Measurements from ENCODE around the gene MAPKAP1. TPM values are rescaled to one million over a fixed set of nuclear protein-coding genes. Genes with fewer than 3 reads are reported as not detected.

MAPKAP1 gene
- total RNA-seq, 4 donors from 2014 or later = 54.1 to 195 (median 61.9) TPM

GRCh38 chr9:125651576-125652232, 55.3 kb downstream of the MAPKAP1 start:
- no peak for TF ChIP-seq POLR2A (IDR thresholded peaks at IDR 0.05)
- no peak for TF ChIP-seq CTCF (IDR thresholded peaks at IDR 0.05)
- Histone ChIP-seq H3K36me3 (no peaks in the 10 kb centered on the region), H3K27me3 (no peaks in the 10 kb centered on the region), H3K9me3 (no peaks in the 10 kb centered on the region), H3K4me3 (no peak overlapping the region), H3K4me1 (peaks cover 0 to 3% of the 10 kb centered on the region in 2 donors), H3K27ac (no peak overlapping the region)
- intact Hi-C loops (cut with DNase I; ENCODE audit: low total_unique reads) = no loop called here
- DNase-seq = no peak

GRCh38 chr9:125650271-125650737, 56.7 kb downstream of the MAPKAP1 start:
- TF ChIP-seq CTCF (IDR thresholded peaks at IDR 0.05) (no peak), POLR2A (IDR thresholded peaks at IDR 0.05) (no peak)
- no peaks in the 10 kb centered on the region for H3K36me3 ChIP-seq
- H3K27me3 ChIP-seq = no peaks in the 10 kb centered on the region
- no peak overlapping the region for H3K27ac ChIP-seq
- no peak overlapping the region for H3K4me3 ChIP-seq
- DNase-seq = no peak
- intact Hi-C loops (cut with DNase I; ENCODE audit: low total_unique reads) = no loop called here
- peaks cover 0 to 3% of the 10 kb centered on the region in 2 donors for H3K4me1 ChIP-seq
- H3K9me3 ChIP-seq = no peaks in the 10 kb centered on the region

GRCh38 chr9:125649826-125650225, 57.2 kb downstream of the MAPKAP1 start:
- TF ChIP-seq POLR2A (IDR thresholded peaks at IDR 0.05) (no peak), CTCF (IDR thresholded peaks at IDR 0.05) (no peak)
- Histone ChIP-seq H3K27me3 (no peaks in the 10 kb centered on the region), H3K4me1 (peaks cover 0 to 3% of the 10 kb centered on the region in 2 donors), H3K27ac (no peak overlapping the region), H3K9me3 (no peaks in the 10 kb centered on the region), H3K36me3 (no peaks in the 10 kb centered on the region), H3K4me3 (no peak overlapping the region)
- intact Hi-C loops (cut with DNase I; ENCODE audit: low total_unique reads) = no loop called here
- DNase-seq = no peak

- Histone ChIP-seq H3K36me3 (no peaks in the 10 kb centered on the region), H3K27me3 (no peaks in the 10 kb centered on the region), H3K27ac (no peak overlapping the region), H3K9me3 (no peaks in the 10 kb centered on the region), H3K4me1 (peaks cover 0 to 3% of the 10 kb centered on the region in 2 donors), H3K4me3 (no peak overlapping the region)
- intact Hi-C loops (cut with DNase I; ENCODE audit: low total_unique reads) = no loop called here
- no peak for DNase-seq
- TF ChIP-seq CTCF (IDR thresholded peaks at IDR 0.05) (no peak), POLR2A (IDR thresholded peaks at IDR 0.05) (no peak)
Measured at GRCh38 chr9:125649315-125649714, 57.7 kb downstream of the MAPKAP1 start.

GRCh38 chr9:125648294-125648693, 58.7 kb downstream of the MAPKAP1 start:
- intact Hi-C loops (cut with DNase I; ENCODE audit: low total_unique reads) = no loop called here
- DNase-seq = no peak
- Histone ChIP-seq H3K27ac (no peak overlapping the region), H3K4me3 (no peak overlapping the region), H3K9me3 (no peaks in the 10 kb centered on the region), H3K4me1 (peaks cover 0 to 3% of the 10 kb centered on the region in 2 donors), H3K27me3 (no peaks in the 10 kb centered on the region), H3K36me3 (no peaks in the 10 kb centered on the region)
- no peak for TF ChIP-seq POLR2A (IDR thresholded peaks at IDR 0.05)
